ENCODE results near the gene FXYD3.

Gene FXYD3

GRCh38 chr19:35073516-35073915, 42.1 kb upstream of the FXYD3 start:
- DNase-seq (ENCODE audit: low read depth): no peak
- TF ChIP-seq CTCF (conservative IDR thresholded peaks at IDR 0.05; ENCODE audit: low read length): no peak
- H3K4me3 ChIP-seq (ENCODE audit: low read length): no peak overlapping the region

- no peak for TF ChIP-seq CTCF (conservative IDR thresholded peaks at IDR 0.05; ENCODE audit: low read length)
- no peak for DNase-seq (ENCODE audit: low read depth)
- no peak overlapping the region for H3K4me3 ChIP-seq (ENCODE audit: low read length)
These were observed 41.7 kb upstream of the FXYD3 start for GRCh38 chr19:35073941-35074340.

GRCh38 chr19:35074426-35075201, 41.0 kb upstream of the FXYD3 start:
- H3K4me3 ChIP-seq (ENCODE audit: low read length): no peak overlapping the region
- no peak for TF ChIP-seq CTCF (conservative IDR thresholded peaks at IDR 0.05; ENCODE audit: low read length)

GRCh38 chr19:35075202-35076025, 40.2 kb upstream of the FXYD3 start:
- no peak for DNase-seq (ENCODE audit: low read depth)
- TF ChIP-seq CTCF (conservative IDR thresholded peaks at IDR 0.05; ENCODE audit: low read length): no peak
- no peak overlapping the region for H3K4me3 ChIP-seq (ENCODE audit: low read length)

More at GRCh38 chr19:35074426-35075201, 41.0 kb upstream of the FXYD3 start:
- no peak for DNase-seq (ENCODE audit: low read depth)

- no peak overlapping the region for H3K4me3 ChIP-seq (ENCODE audit: low read length)
- no peak for TF ChIP-seq CTCF (conservative IDR thresholded peaks at IDR 0.05; ENCODE audit: low read length)
- DNase-seq (ENCODE audit: low read depth): no peak
These were observed 39.6 kb upstream of the FXYD3 start for GRCh38 chr19:35076026-35076370.

GRCh38 chr19:35076657-35077056, 39.0 kb upstream of the FXYD3 start:
- no peak for TF ChIP-seq CTCF (conservative IDR thresholded peaks at IDR 0.05; ENCODE audit: low read length)
- no peak overlapping the region for H3K4me3 ChIP-seq (ENCODE audit: low read length)
- no peak for DNase-seq (ENCODE audit: low read depth)
